ENCODE measurements around the gene KPNB1. TPM values are rescaled to one million over a fixed set of nuclear protein-coding genes. Genes with fewer than 3 reads are reported as not detected.

Gene KPNB1
- total RNA-seq, 1 experiment from 2014 or later: 742 TPM

DNA sequence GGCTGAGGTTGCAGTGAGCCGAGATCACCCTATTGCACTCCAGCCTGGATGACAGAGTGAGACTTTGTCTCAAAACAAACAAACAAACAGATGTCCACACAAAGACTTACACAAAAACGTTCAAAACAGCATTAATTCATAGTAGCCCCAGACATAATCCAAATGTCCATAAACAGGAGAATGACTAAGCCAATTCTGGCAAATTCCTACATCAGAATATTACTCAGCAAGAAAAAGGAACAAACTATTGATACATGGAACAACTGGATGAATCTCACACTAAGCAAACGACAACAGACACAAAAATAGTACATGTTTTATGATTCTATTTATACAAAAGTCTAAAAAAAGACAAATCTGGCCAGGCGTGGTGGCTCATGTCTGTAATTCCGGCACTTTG is 10.8 kb upstream of the KPNB1 start:
- H3T11ph ChIP-seq (ENCODE audit: low read length): no peak overlapping the region
- Mint-ChIP-seq H3K27ac (no peak overlapping the region), H3K9me3 (no peaks in the 10 kb centered on the region), H3K36me3 (ENCODE audit: insufficient read depth in 1 of 3, low read depth in 3 of 3) (peaks cover 2 to 19% (median 7%) of the 10 kb centered on the region in 3 experiments; a peak in 5 of 7 replicates), H3K4me3 (no peak overlapping the region), H3K4me1 (no peaks in the 10 kb centered on the region), H3K27me3 (ENCODE audit: low read depth) (no peaks in the 10 kb centered on the region)
- H4K20me1 ChIP-seq (ENCODE audit: control insufficient read depth, insufficient read depth, insufficient read length): no peaks in the 10 kb centered on the region
- no peak overlapping the region for H2BK120ac ChIP-seq (ENCODE audit: low read depth, low read length, poor library complexity, severe bottlenecking)
- no peak overlapping the region for H2BK15ac ChIP-seq (ENCODE audit: low read depth, low read length)
- DNase-seq: no peak
- H2AK5ac ChIP-seq (ENCODE audit: insufficient read length, low read length): no peak overlapping the region
- no peaks in the 10 kb centered on the region for H3K27me3 ChIP-seq (ENCODE audit: insufficient read depth, low read length)
- no peak overlapping the region for H3K27ac ChIP-seq (ENCODE audit: insufficient read length, low read depth, low read length)
- no peak overlapping the region for H2BK5ac ChIP-seq (ENCODE audit: insufficient read length, low read length)
- H3K9me3 ChIP-seq (ENCODE audit: control insufficient read depth, low read depth, low read length): no peaks in the 10 kb centered on the region
- no peak overlapping the region for H3K18ac ChIP-seq (ENCODE audit: insufficient read length, low read depth, low read length)
- no peak overlapping the region for H2AFZ ChIP-seq (ENCODE audit: low read length)
- no peak overlapping the region for H2BK20ac ChIP-seq (ENCODE audit: low read depth, low read length, poor library complexity, severe bottlenecking)
- H3K4me2 ChIP-seq (ENCODE audit: insufficient read depth, insufficient read length, low read length): no peak overlapping the region
- no peaks in the 10 kb centered on the region for H3K79me2 ChIP-seq (ENCODE audit: insufficient read depth, low read length)
- H3K4me1 ChIP-seq (ENCODE audit: insufficient read depth, low read length): no peaks in the 10 kb centered on the region
- no peak overlapping the region for H3K56ac ChIP-seq (ENCODE audit: insufficient read length, low read depth, low read length)
- H4K5ac ChIP-seq (ENCODE audit: insufficient read length, low read depth, low read length): no peak overlapping the region
- H2BK12ac ChIP-seq (ENCODE audit: insufficient read length, low read depth, low read length): no peak overlapping the region
- H3K79me1 ChIP-seq (ENCODE audit: insufficient read depth, low read depth, low read length, poor library complexity, severe bottlenecking): no peaks in the 10 kb centered on the region
- no peak overlapping the region for H4K8ac ChIP-seq (replicated peaks; ENCODE audit: insufficient read length, low read depth, low read length)
- H3K23me2 ChIP-seq (ENCODE audit: insufficient read length, low read depth, low read length, poor library complexity, severe bottlenecking): no peaks in the 10 kb centered on the region
- H3K4ac ChIP-seq (ENCODE audit: low read depth, low read length): no peak overlapping the region
- H4K91ac ChIP-seq (ENCODE audit: insufficient read length, low read depth, low read length): no peak overlapping the region
- no peak overlapping the region for H3K23ac ChIP-seq (ENCODE audit: insufficient read length, low read depth, low read length)
- TF ChIP-seq, protein P1, sequence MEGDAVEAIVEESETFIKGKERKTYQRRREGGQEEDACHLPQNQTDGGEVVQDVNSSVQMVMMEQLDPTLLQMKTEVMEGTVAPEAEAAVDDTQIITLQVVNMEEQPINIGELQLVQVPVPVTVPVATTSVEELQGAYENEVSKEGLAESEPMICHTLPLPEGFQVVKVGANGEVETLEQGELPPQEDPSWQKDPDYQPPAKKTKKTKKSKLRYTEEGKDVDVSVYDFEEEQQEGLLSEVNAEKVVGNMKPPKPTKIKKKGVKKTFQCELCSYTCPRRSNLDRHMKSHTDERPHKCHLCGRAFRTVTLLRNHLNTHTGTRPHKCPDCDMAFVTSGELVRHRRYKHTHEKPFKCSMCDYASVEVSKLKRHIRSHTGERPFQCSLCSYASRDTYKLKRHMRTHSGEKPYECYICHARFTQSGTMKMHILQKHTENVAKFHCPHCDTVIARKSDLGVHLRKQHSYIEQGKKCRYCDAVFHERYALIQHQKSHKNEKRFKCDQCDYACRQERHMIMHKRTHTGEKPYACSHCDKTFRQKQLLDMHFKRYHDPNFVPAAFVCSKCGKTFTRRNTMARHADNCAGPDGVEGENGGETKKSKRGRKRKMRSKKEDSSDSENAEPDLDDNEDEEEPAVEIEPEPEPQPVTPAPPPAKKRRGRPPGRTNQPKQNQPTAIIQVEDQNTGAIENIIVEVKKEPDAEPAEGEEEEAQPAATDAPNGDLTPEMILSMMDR (conservative IDR thresholded peaks at IDR 0.05): no peak
- H3K9ac ChIP-seq (ENCODE audit: extremely low read depth, insufficient read length, low read length): no peak overlapping the region
- WGBS (ENCODE audit: extremely low coverage, insufficient read length, low lambda C conversion rate): no CpG with 5 or more reads among the region's 5 CpGs
- no peak overlapping the region for H3K14ac ChIP-seq (ENCODE audit: insufficient read depth, low read length)
